Cardiac muscle cell (in vitro differentiated cells and primary cell): ENCODE measurements around the gene C22orf39. TPM values are rescaled to one million over a fixed set of nuclear protein-coding genes. Genes with fewer than 3 reads are reported as not detected.

Experiments
- DNase-seq, 2 donors: peaks; one replicate each; pipeline versions ENCODE4 v3.0.0 to v3.0.0-alpha.2; 2010 to 2017; ENCODE audit warnings: low read depth in 1 of 2, low spot score in 1 of 2
- H3K27ac ChIP-seq: fragments of 200-600 bp; sonication (generic); 2 replicates; pipeline ENCODE4 v1.5.1; 2016
- H3K27me3 ChIP-seq: fragments of 200-600 bp; sonication (generic); 2 replicates; pipeline ENCODE4 v1.6.0; 2016; ENCODE audit warnings: control low read depth
- H3K36me3 ChIP-seq: fragments of 200-600 bp; sonication (generic); 2 replicates; pipeline ENCODE4 v1.5.1; 2016; ENCODE audit warnings: control low read depth
- H3K4me1 ChIP-seq: fragments of 200-600 bp; sonication (generic); 2 replicates; pipeline ENCODE4 v1.8.1; 2017; ENCODE audit warnings: low read depth, mild to moderate bottlenecking, mixed run types
- H3K4me3 ChIP-seq: fragments of 200-600 bp; sonication (generic); 2 replicates; pipeline ENCODE4 v1.5.1; 2016; ENCODE audit warnings: mild to moderate bottlenecking
- H3K9me3 ChIP-seq: fragments of 200-600 bp; sonication (generic); 2 replicates; pipeline ENCODE4 v1.5.1; 2017; ENCODE audit warnings: low read depth, mild to moderate bottlenecking, control low read depth
- polyA plus RNA-seq: library from polyadenylated mRNA; unstranded; fragments of >200 nt; fragmentation: Nextera tagmentation; extraction: Ambion mirVana; gene quantifications from 2 replicates; pipeline ENCODE4 v1.2.1, GENCODE V29; 2016
- total RNA-seq: library from RNA; depleted of rRNA; stranded (reverse); fragments of >200 nt; gene quantifications from 2 replicates; pipeline ENCODE4 v1.2.3, GENCODE V29; 2016
- TF ChIP-seq, protein P1 (sequence below): IDR thresholded peaks from 2 replicates; pipeline ENCODE4 v1.5.1; 2012; ENCODE audit warnings: low read depth, mild to moderate bottlenecking, low read length

Gene C22orf39
- total and polyA plus RNA-seq, 2 experiments from 2014 or later, result 102 to 133 TPM

DNA sequence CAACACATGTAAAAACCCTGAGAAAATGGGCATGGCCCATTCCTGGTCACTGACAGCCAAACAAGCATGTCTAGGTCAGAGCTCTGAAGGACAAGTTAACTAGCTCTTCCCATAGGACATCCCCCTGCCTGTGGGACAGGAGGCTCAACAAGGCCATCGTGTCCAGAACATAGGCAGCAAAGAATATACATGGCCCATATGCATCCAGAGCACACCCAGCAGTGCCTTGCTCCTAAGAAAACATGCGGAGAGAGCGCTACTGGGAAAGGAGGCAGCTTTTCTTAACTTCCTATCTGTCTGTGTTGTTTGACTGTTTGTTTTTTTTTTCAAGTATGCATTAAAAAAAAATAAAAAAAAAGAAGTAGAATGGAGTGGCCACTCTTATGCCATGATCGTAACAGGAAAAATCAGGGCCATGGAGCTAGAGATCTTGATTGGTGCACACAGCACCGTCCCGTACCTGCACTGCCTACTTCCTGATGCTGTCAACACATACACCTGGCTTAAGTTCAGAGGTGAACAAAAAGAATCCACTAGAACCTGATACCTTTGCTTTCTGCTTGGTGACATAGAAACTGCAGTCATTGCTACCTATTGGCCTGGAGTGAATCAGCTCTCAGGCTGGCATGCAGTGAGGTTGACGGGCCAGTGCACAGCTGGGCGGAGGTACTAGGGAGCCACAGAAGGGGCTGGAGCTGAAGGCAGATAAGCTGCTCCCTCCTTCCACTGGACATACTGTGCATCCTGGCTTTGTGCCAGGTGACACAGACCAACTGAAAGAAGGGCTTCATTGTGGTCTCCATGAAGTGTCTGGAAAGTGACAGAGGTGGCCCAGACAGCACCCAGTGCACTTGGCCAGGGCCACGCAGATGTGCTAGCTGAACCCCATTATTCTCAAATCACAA lies 19.6 kb upstream of the C22orf39 start:
- Histone ChIP-seq H3K4me1 (no peaks in the 10 kb centered on the region), H3K27me3 (no peaks in the 10 kb centered on the region), H3K36me3 (peaks cover 62% of the 10 kb centered on the region), H3K4me3 (no peak overlapping the region), H3K9me3 (no peaks in the 10 kb centered on the region), H3K27ac (no peak overlapping the region)
- DNase-seq, result no peak
- TF ChIP-seq, protein P1, sequence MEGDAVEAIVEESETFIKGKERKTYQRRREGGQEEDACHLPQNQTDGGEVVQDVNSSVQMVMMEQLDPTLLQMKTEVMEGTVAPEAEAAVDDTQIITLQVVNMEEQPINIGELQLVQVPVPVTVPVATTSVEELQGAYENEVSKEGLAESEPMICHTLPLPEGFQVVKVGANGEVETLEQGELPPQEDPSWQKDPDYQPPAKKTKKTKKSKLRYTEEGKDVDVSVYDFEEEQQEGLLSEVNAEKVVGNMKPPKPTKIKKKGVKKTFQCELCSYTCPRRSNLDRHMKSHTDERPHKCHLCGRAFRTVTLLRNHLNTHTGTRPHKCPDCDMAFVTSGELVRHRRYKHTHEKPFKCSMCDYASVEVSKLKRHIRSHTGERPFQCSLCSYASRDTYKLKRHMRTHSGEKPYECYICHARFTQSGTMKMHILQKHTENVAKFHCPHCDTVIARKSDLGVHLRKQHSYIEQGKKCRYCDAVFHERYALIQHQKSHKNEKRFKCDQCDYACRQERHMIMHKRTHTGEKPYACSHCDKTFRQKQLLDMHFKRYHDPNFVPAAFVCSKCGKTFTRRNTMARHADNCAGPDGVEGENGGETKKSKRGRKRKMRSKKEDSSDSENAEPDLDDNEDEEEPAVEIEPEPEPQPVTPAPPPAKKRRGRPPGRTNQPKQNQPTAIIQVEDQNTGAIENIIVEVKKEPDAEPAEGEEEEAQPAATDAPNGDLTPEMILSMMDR, result no peak

- H3K4me3 ChIP-seq, result no peak overlapping the region
- no peak overlapping the region for H3K27ac ChIP-seq
- peaks cover 58% of the 10 kb centered on the region for H3K36me3 ChIP-seq
- no peaks in the 10 kb centered on the region for H3K27me3 ChIP-seq
- no peak for DNase-seq
- TF ChIP-seq, protein P1, result no peak
- no peaks in the 10 kb centered on the region for H3K9me3 ChIP-seq
- no peaks in the 10 kb centered on the region for H3K4me1 ChIP-seq
These were observed 18.7 kb upstream of the C22orf39 start for GRCh38 chr22:19466126-19466716.

DNA sequence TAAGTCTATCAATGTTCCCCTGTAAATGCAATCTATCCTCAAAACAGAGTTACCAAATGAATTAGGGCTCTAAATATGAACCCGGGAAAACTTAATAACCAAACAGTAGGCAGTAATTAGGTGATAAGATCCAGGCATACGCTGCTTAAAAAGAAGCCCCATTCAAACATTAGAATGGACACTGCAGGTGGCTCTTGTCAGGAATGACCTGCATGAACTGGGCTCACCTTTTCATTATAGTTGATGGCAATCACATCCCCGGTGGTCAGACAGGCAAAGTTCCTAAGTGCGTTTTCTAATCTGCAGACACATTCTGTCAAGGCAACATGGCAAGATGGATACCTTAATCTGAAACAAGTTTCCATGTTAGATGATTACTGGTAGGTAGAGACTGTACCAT lies 17.5 kb upstream of the C22orf39 start:
- Histone ChIP-seq H3K4me1 (no peaks in the 10 kb centered on the region), H3K27me3 (no peaks in the 10 kb centered on the region), H3K27ac (no peak overlapping the region), H3K4me3 (no peak overlapping the region), H3K9me3 (no peaks in the 10 kb centered on the region), H3K36me3 (peaks cover 46% of the 10 kb centered on the region)
- TF ChIP-seq, protein P1, result no peak
- DNase-seq, result no peak

GRCh38 chr22:19464546-19464945 lies 17.0 kb upstream of the C22orf39 start:
- Histone ChIP-seq H3K36me3 (peaks cover 43% of the 10 kb centered on the region), H3K27ac (no peak overlapping the region), H3K4me3 (no peak overlapping the region), H3K27me3 (no peaks in the 10 kb centered on the region), H3K9me3 (no peaks in the 10 kb centered on the region), H3K4me1 (no peaks in the 10 kb centered on the region)
- TF ChIP-seq, protein P1, result no peak
- DNase-seq, result no peak

- no peak for DNase-seq
- Histone ChIP-seq H3K27me3 (no peaks in the 10 kb centered on the region), H3K4me1 (no peaks in the 10 kb centered on the region), H3K9me3 (no peaks in the 10 kb centered on the region), H3K4me3 (no peak overlapping the region), H3K27ac (no peak overlapping the region), H3K36me3 (peaks cover 38% of the 10 kb centered on the region)
- TF ChIP-seq, protein P1, result no peak
These were observed 16.3 kb upstream of the C22orf39 start for GRCh38 chr22:19463491-19464469.
